Sciatic nerve (tissue), 2 donors: ENCODE results near the gene BCL7A. TPM values are rescaled to one million over a fixed set of nuclear protein-coding genes. Genes with fewer than 3 reads are reported as not detected.
"Not testable (repeated sequence)": the region's sequence is repeated elsewhere in the genome, so short reads cannot be mapped to it uniquely, and the experiment has no call there.

Experiments
- ATAC-seq: fragments of 200-7000 bp; cut with Tn5 transposase; one replicate; pipeline ENCODE4 v1.9.1; 2020; ENCODE audit warnings: mild to moderate bottlenecking, moderate library complexity
- DNase-seq: peaks from one replicate; pipeline ENCODE4 v3.0.0-alpha.2; 2020; ENCODE audit warnings: low spot score
- intact Hi-C: fragments of 100-400 bp; cut with DNase I; formaldehyde crosslinking; loops from one replicate; pipeline ENCODE4 v1.14.2; 2022
- total RNA-seq: library from RNA; stranded (reverse); fragmentation: NEBNext Ultra II Directional; extraction: Animal tissue kit (Norgen Biotek cat#: 25700); gene quantifications from one replicate; pipeline ENCODE4 v1.2.1, GENCODE V29; 2021
- donor health status: DM: no; HTN: no; CAD: no.
- donor health status: DM: no; HTN: no; CAD: no.

The BCL7A gene
- total RNA-seq, 1 donor from 2014 or later: 5.8 TPM

- no peak for ATAC-seq
- no peak for DNase-seq
- intact Hi-C loops: no loop called here
Measured at GRCh38 chr12:122100568-122100967, 78.9 kb downstream of the BCL7A start.

DNA sequence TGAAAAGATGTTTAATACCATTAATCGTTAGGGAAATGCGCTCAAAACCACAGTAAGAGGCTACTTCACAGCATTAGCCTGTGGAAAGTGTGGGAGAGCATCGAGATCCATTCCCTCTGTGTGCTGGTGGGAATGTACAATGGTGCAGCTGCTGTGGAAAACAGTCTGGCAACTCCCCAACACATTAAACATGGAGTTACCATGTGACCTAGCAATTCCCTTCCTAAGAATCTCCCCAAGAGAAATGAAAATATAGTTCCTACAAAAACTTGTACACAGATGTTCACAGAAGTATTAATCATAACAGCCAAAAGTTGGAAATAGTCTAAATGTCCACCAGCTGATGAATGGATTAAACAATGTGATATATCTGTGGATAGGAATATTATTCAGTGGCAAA is 80.6 kb downstream of the BCL7A start:
- intact Hi-C loops: no loop called here
- no peak for DNase-seq
- ATAC-seq: no peak

DNA sequence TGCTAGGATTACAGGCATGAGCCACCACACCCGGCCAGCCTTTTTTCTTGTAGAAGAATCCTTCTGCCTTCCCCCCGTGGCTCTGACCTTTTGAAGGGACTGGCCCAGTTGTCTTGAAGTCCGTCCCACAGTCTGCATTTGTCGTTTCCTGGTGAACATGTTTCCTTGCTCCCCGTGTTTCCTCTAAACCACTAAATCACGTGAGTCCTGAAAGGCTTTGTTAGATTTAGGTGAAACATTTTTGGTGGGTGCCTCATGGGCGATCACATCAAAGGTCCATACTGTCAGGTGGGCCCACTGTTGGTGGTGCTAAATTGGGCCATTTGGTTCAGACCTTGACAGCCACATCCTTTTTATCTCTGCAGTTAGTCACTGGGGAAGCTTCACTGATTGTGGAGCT is 83.2 kb downstream of the BCL7A start:
- no peak for ATAC-seq
- intact Hi-C loops: no loop called here

GRCh38 chr12:122105496-122105895 is 83.8 kb downstream of the BCL7A start:
- ATAC-seq, intact Hi-C loops, DNase-seq: not testable (repeated sequence)

More for the DNA sequence above, 83.2 kb downstream of the BCL7A start:
- DNase-seq: no peak

DNA sequence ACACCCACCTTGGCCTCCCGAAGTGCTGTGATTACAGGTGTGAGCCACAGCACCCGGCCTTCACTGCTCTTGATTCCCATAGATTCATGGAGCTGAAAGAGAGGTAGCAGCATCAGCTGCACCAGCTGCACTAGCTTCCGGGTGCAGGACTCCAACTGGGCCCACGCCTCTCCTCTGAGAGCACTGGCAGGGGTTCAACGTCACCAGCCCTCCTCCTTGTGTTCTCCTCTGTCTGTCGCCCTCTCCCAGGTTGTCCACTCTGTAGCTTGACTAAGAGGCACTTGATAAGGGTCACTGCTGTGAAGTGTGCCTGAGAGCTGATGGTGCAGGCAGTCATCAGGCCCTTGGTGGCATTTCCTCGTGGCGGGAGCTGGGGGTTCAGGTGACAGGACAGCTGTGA is 85.2 kb downstream of the BCL7A start:
- no peak for ATAC-seq
- no peak for DNase-seq
- intact Hi-C loops: no loop called here

DNA sequence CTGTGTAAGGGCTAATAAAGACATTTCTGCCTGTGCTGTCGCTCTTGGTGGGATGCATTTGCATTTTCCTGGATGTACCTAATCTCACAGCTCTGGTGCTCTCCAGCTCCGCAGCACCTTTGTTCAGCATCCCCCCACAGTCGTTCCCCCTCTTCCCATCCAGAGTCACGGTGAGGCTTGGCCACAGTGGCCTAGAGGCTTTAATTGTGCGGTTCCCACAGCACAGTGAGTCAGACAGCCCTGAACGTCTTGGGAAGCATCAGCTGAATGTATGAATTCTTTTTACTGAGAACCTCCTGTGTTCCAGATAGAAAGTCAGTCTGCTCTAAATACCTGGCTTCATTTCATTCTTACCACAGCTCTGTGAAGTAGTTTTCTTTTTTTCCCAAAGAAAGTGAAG is 85.6 kb downstream of the BCL7A start:
- intact Hi-C loops: no loop called here
- no peak for DNase-seq
- no peak for ATAC-seq

DNA sequence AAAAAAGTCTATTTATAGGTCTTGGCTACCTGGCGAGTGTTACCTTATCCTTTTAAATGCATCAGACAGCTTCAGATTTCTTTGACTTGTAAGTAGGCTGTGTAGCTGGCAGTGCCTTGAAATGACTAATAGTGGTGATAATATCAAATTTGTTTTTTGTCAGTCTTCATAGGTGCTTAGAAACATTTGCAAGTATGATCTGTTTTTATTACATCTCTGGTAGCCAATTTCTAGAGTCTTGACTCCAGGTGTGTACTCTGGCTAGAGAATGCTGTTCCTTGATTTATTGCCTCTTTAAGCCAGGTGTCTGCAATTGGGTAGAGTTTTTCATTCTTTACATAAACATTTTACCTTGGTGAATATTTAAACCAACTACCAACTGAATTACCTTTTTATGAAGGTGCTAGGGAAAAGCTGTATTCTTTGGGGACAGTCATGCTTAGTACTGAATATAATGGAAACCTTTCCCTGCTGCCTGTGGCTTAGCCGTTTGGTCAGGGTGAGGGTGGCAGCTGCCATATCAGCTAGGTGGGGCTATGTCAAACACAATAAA is 89.5 kb downstream of the BCL7A start:
- ATAC-seq (no peak), DNase-seq (no peak)
- intact Hi-C loops: no loop called here

Other genes starting within 250 kb of the BCL7A start
- 12.1 TPM for gene RHOF, start 228.2 kb upstream of the BCL7A start, total RNA-seq
- gene SETD1B, start 217.9 kb upstream of the BCL7A start, total RNA-seq: 26.3 TPM
- 0.40 TPM for gene HPD, start 163.0 kb upstream of the BCL7A start, total RNA-seq
- gene PSMD9, start 133.1 kb upstream of the BCL7A start, total RNA-seq: 34.3 TPM
- 3.8 TPM for gene CFAP251, start 103.3 kb upstream of the BCL7A start, total RNA-seq
- 44.2 TPM for gene MLXIP, start 56.9 kb downstream of the BCL7A start, total RNA-seq
- not detected for gene IL31, start 152.3 kb downstream of the BCL7A start, total RNA-seq
- 0.58 TPM for gene LRRC43, start 161.2 kb downstream of the BCL7A start, total RNA-seq
- not detected for gene B3GNT4, start 181.8 kb downstream of the BCL7A start, total RNA-seq
- gene DIABLO, start 204.2 kb downstream of the BCL7A start, total RNA-seq: 29.4 TPM
- 16.5 TPM for gene VPS33A, start 244.6 kb downstream of the BCL7A start, total RNA-seq